Rectal smooth muscle tissue (tissue), 1 donor: ENCODE data around the gene MTCL1.

ENCODE experiments used
- H3K27ac ChIP-seq: one replicate; pipeline ENCODE4 v1.7.0; 2013; ENCODE audit warnings: low read depth, low read length, inconsistent platforms
- H3K27me3 ChIP-seq: one replicate; pipeline ENCODE4 v1.7.0; 2013; ENCODE audit warnings: low read length; ENCODE audit not compliant: control insufficient read depth, insufficient read depth
- H3K36me3 ChIP-seq: one replicate; pipeline ENCODE4 v1.7.0; 2013; ENCODE audit warnings: low read length; ENCODE audit not compliant: control insufficient read depth, insufficient read depth
- H3K4me1 ChIP-seq: one replicate; pipeline ENCODE4 v1.7.0; 2013; ENCODE audit warnings: low read length; ENCODE audit not compliant: control insufficient read depth, insufficient read depth
- H3K4me3 ChIP-seq: one replicate; pipeline ENCODE4 v1.7.0; 2013; ENCODE audit warnings: low read length
- H3K9ac ChIP-seq: one replicate; pipeline ENCODE4 v1.7.0; 2013; ENCODE audit warnings: low read length

The MTCL1 gene

DNA sequence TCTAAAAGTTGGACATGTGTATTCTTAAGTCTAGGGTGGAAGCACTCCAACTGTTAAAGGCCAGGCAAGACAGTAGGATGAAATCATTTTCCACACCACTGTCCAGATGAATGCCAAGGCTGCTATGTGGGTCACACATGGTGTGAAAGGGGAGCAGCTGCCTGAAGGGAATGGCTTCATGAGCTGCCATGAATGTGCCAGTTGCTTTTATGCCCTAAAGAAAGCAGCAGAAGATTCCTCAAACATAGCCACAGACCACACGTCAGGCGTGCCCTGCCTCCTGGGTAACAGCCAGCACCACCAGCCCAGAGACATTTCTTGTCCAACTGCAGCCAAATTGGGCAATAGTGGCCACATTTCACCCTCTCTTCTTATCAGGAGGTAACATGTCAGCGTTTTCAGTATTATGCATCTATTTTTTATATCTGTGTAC lies 130.2 kb downstream of the MTCL1 start:
- H3K9ac ChIP-seq = no peak overlapping the region
- no peaks in the 10 kb centered on the region for H3K27me3 ChIP-seq
- H3K4me1 ChIP-seq = peaks cover 14% of the 10 kb centered on the region
- H3K4me3 ChIP-seq = no peak overlapping the region
- H3K27ac ChIP-seq = peak overlapping the region; percentile 52
- no peaks in the 10 kb centered on the region for H3K36me3 ChIP-seq

DNA sequence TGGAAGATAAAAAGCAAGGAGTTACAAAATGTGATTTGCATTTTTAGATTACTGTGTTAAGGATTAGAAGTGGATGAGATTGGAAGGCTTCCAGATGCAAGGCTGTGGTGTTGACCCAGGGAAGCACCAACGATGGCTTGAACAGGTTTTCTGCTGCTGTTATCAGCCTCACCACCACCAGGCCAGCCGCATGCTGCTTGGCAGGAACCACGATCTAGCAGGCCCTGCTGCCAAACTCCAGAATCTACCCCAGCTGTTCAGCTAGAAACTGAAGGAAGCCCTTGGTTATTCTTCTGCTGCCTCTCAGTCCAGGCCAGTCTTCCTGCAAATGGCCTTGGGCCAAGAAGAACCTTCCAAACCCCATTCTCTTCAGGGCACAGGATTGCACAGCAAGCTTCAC lies 133.9 kb downstream of the MTCL1 start:
- no peaks in the 10 kb centered on the region for H3K36me3 ChIP-seq
- no peak overlapping the region for H3K4me3 ChIP-seq
- H3K9ac ChIP-seq = no peak overlapping the region
- no peaks in the 10 kb centered on the region for H3K27me3 ChIP-seq
- peaks cover 14% of the 10 kb centered on the region for H3K4me1 ChIP-seq
- H3K27ac ChIP-seq = peak overlapping the region; percentile 46

DNA sequence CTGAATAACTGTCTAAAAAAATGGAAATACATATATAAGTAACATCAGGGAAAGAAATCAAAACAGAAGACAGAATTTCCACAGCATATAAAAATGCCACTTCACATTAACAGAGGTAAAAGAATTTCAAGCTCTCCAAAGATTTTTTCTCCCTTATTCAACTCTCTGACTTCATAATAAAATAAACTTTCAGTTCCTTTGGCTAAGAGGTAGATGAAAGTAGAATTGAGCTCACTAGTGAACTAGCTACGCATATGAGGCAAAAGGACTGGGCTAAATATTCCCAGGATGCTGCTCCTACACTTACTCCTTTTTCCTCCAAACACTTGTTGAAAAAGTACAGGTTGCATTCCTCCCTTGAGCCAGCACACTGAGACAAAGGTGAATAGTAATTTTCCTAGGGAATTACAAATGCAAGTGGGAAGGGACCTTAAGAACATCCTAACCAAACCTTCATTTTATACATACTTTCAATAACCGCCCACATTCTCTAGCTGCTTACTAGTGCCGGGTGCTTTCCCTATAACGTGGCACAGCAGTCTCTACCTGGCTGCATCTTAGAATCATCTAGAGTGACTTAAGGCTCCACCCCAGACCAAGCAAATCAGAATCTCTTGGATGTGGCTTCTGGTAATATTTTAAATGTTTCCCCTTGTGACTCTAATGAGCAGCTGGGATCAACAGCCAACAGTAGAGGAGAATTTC lies 136.6 kb downstream of the MTCL1 start:
- Histone ChIP-seq H3K4me1 (peaks cover 4% of the 10 kb centered on the region), H3K27ac (no peak overlapping the region), H3K36me3 (no peaks in the 10 kb centered on the region), H3K4me3 (no peak overlapping the region), H3K9ac (no peak overlapping the region), H3K27me3 (no peaks in the 10 kb centered on the region)

DNA sequence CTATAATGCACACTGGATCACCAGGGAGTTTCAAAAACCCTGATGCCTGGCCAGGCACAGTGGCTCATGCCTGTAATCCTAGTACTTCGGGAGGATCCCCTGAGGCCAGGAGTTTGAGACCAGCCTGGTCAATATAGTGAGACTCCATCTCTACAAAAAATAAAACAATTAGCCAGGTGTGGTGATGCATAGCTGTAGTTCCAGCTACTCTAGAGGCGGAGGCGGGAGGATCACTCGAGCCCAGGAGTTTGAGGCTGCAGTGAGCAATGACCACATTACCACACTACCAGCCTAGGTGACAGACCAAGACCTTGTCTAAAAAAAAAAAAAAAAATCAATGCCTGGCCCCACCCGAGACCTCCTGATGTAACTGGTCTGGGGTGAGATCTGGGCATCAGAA lies 137.2 kb downstream of the MTCL1 start:
- Histone ChIP-seq H3K27ac (no peak overlapping the region), H3K4me3 (no peak overlapping the region), H3K27me3 (no peaks in the 10 kb centered on the region), H3K9ac (no peak overlapping the region), H3K4me1 (peaks cover 8% of the 10 kb centered on the region), H3K36me3 (no peaks in the 10 kb centered on the region)

DNA sequence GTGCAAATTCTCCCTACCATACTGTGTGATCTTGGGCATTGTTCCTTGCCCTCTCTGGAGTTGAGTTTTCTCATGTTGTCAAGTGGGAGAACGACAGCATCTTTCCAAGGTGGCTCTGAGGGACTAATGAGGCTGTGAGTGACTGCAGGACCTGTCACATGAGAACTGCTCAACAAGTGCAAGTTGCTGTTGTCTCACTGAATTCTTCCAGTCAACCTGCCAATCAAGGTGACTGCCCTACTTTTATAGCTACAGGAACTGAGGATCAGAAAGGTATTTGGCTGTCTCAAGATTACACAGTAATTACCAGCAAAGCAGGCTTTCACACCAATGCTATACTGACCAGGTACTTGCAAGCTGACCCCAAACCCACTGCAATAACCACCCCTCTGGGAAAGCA lies 137.6 kb downstream of the MTCL1 start:
- Histone ChIP-seq H3K27me3 (no peaks in the 10 kb centered on the region), H3K36me3 (no peaks in the 10 kb centered on the region), H3K27ac (no peak overlapping the region), H3K4me1 (peaks cover 13% of the 10 kb centered on the region), H3K4me3 (no peak overlapping the region), H3K9ac (no peak overlapping the region)

DNA sequence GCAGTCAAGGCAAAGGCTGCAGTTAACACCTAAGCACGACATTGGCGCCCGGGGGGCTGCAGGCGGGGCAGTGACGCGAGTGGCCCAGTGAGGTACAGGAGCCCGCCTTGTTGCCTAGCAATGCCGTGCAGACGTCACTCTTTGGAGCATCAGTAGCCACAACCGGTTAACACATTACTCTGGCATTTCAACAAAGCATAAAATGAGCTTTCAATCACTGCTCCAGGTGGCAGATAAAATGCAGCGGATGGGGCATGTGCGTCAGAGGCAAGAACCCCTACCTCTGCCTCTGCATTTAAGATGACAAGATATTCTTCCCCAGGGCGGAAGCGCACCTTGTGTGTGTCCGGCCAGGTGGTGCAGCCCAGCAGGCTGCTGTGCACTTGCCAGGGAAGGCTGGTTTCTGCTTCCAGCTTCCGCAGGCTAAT lies 139.4 kb downstream of the MTCL1 start:
- Histone ChIP-seq H3K4me1 (peaks cover 18% of the 10 kb centered on the region), H3K4me3 (no peak overlapping the region), H3K27ac (no peak overlapping the region), H3K36me3 (no peaks in the 10 kb centered on the region), H3K27me3 (peaks cover under 1% of the 10 kb centered on the region), H3K9ac (no peak overlapping the region)

DNA sequence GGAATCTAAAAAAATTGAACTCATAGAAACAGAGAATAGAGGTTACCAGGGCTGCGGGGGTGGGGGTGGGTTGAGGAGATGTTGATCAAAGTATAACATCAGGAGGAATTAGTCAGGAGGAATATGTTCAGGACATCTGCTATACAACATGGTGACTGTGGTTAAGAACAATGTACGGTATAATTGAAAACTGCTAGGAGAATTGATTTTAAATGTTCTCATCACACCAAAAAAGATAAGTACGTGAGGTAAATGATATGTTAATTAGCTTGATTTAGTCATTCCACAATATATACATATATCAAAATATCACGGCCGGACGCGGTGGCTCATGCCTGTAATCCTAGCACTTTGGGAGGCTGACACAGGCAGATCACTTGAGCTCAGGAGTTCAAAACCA lies 140.2 kb downstream of the MTCL1 start:
- Histone ChIP-seq H3K4me1 (peaks cover 18% of the 10 kb centered on the region), H3K36me3 (no peaks in the 10 kb centered on the region), H3K27ac (no peak overlapping the region), H3K4me3 (no peak overlapping the region), H3K9ac (no peak overlapping the region), H3K27me3 (peaks cover 3% of the 10 kb centered on the region)

DNA sequence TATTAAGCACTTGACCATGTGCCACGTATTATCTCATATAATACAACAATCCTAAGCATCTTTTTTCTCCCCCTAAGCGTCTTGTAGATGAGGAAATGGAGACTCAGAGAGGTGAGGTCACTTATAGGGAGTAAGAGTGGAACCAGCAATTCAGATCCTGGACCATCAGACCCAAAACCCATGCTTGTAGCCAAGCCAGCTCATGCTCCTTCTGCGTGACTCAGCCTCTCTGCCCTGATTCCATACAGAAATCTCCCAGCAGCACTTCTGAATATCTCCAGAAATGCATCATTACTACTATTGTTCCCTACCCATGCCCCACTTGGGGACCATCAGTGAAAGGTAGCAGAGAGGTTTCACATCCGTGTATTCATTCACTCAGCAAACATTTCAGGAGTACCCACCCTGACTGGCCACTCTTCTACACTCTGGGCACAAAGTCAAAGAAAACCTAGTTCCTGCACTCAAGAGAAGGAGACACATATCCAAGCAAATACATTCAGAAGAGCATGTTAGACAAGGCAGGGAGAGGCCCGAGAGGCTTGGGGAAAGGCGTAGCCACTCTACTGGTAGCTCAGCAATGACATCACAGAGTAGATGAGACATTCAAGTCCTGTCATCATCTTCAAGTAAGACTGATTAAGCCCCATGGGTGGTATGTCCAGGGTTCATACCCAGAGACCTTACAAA lies 141.9 kb downstream of the MTCL1 start:
- no peaks in the 10 kb centered on the region for H3K36me3 ChIP-seq
- H3K27ac ChIP-seq = no peak overlapping the region
- H3K9ac ChIP-seq = no peak overlapping the region

DNA sequence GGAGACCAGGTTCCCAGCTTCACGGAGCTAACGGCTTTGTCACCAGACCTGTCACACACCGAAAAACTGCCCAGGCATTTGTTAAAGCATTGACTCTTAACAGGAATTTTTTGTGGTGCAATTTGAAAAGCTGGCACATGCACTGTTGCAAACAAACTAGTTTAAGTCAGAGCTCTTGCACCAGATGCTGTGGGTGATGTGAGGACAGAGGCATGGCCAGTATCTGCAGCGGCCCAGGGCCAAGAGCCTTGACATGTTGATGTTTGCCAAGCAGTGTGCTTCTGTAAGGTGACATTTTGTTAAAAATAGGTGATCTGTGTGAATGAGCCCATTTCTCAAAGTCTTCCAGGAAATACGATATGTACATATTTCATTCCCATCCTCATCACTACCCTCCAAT lies 142.5 kb downstream of the MTCL1 start:
- no peaks in the 10 kb centered on the region for H3K36me3 ChIP-seq
- no peak overlapping the region for H3K9ac ChIP-seq
- H3K27me3 ChIP-seq = peaks cover 3% of the 10 kb centered on the region
- H3K4me1 ChIP-seq = peaks cover 18% of the 10 kb centered on the region
- H3K27ac ChIP-seq = peak overlapping the region; percentile 57
- no peak overlapping the region for H3K4me3 ChIP-seq

More for the DNA sequence above, 141.9 kb downstream of the MTCL1 start:
- Histone ChIP-seq H3K4me1 (peaks cover 18% of the 10 kb centered on the region), H3K4me3 (no peak overlapping the region), H3K27me3 (peaks cover 3% of the 10 kb centered on the region)

DNA sequence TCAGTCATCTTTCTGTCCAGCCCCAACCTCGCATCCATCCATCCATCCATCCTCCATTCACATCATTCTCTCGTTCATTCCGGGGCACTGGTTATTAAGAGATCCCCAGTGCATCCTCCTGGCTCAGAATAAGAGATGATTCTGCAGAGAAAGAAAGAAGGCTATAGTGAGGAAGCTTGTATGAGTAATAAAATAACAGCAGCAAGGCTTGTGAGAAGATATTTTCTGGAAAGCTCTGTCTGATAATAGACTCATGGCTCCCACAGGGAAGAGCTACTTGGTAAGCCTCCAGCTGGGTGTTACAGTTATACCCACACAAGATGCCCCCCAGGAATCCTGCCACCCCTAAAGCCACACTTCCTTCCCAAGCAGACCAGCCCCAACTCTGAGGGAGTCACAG lies 143.2 kb downstream of the MTCL1 start:
- no peak overlapping the region for H3K9ac ChIP-seq
- H3K36me3 ChIP-seq = no peaks in the 10 kb centered on the region
- H3K4me3 ChIP-seq = no peak overlapping the region
- H3K27ac ChIP-seq = peak overlapping the region; percentile 57
- H3K4me1 ChIP-seq = peaks cover 18% of the 10 kb centered on the region
- H3K27me3 ChIP-seq = peaks cover 3% of the 10 kb centered on the region

DNA sequence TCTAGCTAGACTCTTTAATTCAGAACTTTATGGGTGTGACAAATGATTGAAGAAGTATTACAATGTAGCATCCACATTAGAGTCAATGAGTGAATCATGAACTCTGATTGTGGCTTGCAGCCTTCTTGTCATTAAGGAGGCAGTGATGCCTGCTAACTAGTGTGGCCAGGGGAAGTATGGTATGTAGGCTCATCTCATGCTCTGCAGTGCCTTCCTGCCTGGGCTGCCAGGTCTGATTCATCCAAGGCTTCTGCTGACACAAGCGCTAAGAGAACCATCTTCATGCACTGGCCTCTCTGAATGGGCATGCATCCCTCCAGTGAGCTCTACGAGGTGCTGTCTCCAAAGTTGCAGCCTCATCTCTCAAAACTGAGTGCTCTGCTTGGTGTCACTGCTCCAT lies 144.3 kb downstream of the MTCL1 start:
- no peaks in the 10 kb centered on the region for H3K36me3 ChIP-seq
- H3K27me3 ChIP-seq = peaks cover 3% of the 10 kb centered on the region
- peaks cover 18% of the 10 kb centered on the region for H3K4me1 ChIP-seq
- no peak overlapping the region for H3K4me3 ChIP-seq
- H3K27ac ChIP-seq = no peak overlapping the region
- no peak overlapping the region for H3K9ac ChIP-seq

DNA sequence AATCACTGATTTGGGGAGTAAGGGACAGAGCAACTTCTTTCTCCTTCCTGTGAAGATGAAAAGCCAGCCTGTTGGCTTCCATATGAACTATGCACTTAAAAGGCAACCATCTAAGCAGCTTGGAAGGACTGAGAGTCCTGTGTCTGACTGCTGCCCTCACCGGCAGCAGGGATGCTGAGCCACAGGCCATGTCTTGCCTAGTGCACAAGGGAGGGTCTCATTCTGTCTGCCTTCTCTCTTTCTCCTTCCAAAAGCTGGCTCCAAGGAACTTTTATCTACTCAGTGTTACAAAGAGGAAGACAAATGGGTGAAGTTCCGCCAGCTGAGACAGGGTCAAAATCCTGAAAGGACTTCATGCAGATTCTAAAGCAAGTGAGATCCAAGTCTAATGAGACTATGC lies 146.3 kb downstream of the MTCL1 start:
- peaks cover 3% of the 10 kb centered on the region for H3K27me3 ChIP-seq

DNA sequence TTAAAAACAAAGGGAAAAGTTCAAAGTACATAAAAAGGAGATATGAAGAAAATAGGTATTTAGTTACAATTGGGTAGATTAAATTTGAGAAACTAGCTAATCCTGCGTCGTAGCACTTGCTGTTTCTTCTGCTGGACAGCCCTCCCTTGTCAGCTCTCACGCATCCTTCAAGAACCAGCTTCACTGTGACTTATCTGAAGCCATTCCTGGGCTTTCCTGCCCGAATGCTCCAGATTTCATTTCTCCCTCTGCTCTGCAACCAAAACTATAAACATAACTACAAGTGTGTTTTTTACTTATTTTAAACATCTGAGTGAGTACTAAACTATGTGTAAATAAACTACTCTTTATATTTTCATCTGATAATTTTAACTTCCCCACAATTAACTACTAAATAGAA lies 149.2 kb downstream of the MTCL1 start:
- H3K27ac ChIP-seq = no peak overlapping the region
- H3K36me3 ChIP-seq = no peaks in the 10 kb centered on the region
- no peak overlapping the region for H3K4me3 ChIP-seq
- H3K27me3 ChIP-seq = peaks cover 3% of the 10 kb centered on the region
- no peaks in the 10 kb centered on the region for H3K4me1 ChIP-seq
- H3K9ac ChIP-seq = no peak overlapping the region

More for the DNA sequence above, 146.3 kb downstream of the MTCL1 start:
- Histone ChIP-seq H3K27ac (no peak overlapping the region), H3K36me3 (no peaks in the 10 kb centered on the region), H3K9ac (no peak overlapping the region), H3K4me3 (no peak overlapping the region), H3K4me1 (peaks cover 18% of the 10 kb centered on the region)
